ENCODE measurements around the gene NUDT10. TPM values are rescaled to one million over a fixed set of nuclear protein-coding genes. Genes with fewer than 3 reads are reported as not detected.
A peak's percentile ranks its signal among the peaks of the same experiment; 100 is the strongest.

Gene NUDT10
- 35.5 and 37.3 TPM in 2 replicates for total RNA-seq (2014; rRNA removed; shearing (Covaris generic))
- polyA plus RNA-seq (2016; fragmentation: Nextera tagmentation; extraction: Ambion mirVana), result 20.9 and 21.8 TPM in 2 replicates
- long read RNA-seq, transcript NUDT10-201 (2 exons, 1,917 nt), result major isoform, 16 of 18 reads
- long read RNA-seq, partial matches to known transcripts, result 0 of 18 reads
- long read RNA-seq, other reads (novel, unspliced or antisense), result 2 of 18 reads

DNA sequence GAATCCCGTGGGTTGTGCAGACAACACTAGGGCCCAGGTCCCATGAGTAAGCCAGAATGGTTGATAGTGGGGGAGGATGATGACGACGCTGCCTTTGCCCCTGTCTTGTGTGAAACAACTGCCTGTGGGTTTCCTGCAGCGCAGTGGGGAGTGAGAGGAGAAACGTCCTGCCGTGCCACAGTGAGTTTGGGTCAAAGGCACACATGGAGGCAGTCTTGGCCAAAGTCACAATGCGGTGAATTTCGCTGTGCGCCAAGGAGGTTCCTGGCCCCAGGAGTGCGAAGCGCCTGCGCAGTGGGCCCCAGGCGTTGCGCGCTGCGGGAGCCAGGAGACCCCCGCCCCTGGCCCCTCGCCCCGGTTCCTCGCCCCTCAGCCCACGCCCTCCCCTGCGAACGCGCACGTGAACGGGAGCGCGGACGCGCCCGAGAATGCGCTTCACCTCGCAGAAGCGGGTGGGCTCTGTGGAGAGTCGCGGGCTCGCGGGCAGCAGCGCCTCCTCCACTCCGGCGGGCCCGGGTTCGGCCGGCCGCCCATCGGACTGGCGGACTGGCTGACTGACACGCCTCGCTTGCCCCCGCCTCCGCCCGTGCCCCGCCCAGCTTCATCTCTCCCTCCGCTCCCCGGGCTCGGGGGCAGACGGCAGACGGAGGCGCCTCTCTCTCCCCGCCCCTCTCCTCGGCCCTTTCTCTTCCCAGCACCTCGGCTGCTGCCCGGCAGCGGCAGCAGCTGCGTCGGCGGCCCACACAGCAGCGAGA lies at the start of gene NUDT10:
TSS of gene NUDT10 (plus strand) at position 635 of the 755 bp plus-strand sequence. CDS start 144 bp downstream, outside the sequence.
- ATAC-seq (peak; percentile 88), DNase-seq (ENCODE audit: low spot score) (peak; percentile 81)
- no peak within 1 kb of the TSS for H2AFZ ChIP-seq
- H3K36me3 Mint-ChIP-seq (ENCODE audit: low read depth), result no peaks in the 10 kb centered on the region; the same call in 2 of the 3 replicates
- no peaks in the 10 kb centered on the region for H3K27me3 ChIP-seq (ENCODE audit: insufficient read depth)
- no peaks in the 10 kb centered on the region for H3K36me3 ChIP-seq (ENCODE audit: insufficient read depth)
- no peaks in the 10 kb centered on the region for H4K20me1 ChIP-seq (replicated peaks; ENCODE audit: insufficient read depth)
- H3K4me2 ChIP-seq, result peak within 1 kb of the TSS; percentile 78
- H3K9me3 Mint-ChIP-seq, result no peaks in the 10 kb centered on the region
- no peaks in the 10 kb centered on the region for H3F3A ChIP-seq (replicated peaks; ENCODE audit: low read depth)
- H3K27ac Mint-ChIP-seq, result peak within 1 kb of the TSS; percentile 81
- no peaks in the 10 kb centered on the region for H3K9me2 ChIP-seq (ENCODE audit: insufficient read depth)
- peak within 1 kb of the TSS; percentile 87 for H3K4me3 Mint-ChIP-seq
- peaks cover 19% of the 10 kb centered on the region; the same call in 2 of the 3 replicates for H3K4me1 Mint-ChIP-seq
- H3K27ac ChIP-seq (ENCODE audit: low read depth), result no peak within 1 kb of the TSS
- peak within 1 kb of the TSS; percentile 59 for H3K4me3 ChIP-seq
- peaks cover 4% of the 10 kb centered on the region; the same call in 1 of the 2 replicates for H3K4me1 ChIP-seq (ENCODE audit: insufficient read depth)
- TF ChIP-seq POLR2AphosphoS5 (IDR thresholded peaks at IDR 0.05; ENCODE audit: low read depth), result peak; percentile 64
- no peak for TF ChIP-seq NANOG (IDR thresholded peaks at IDR 0.05; ENCODE audit: borderline replicate concordance)
- H3K79me2 ChIP-seq (replicated peaks; ENCODE audit: insufficient read depth), result peaks cover 27% of the 10 kb centered on the region
- no peaks in the 10 kb centered on the region for H3K27me3 Mint-ChIP-seq (ENCODE audit: insufficient read depth, low read depth, poor library complexity)

DNA sequence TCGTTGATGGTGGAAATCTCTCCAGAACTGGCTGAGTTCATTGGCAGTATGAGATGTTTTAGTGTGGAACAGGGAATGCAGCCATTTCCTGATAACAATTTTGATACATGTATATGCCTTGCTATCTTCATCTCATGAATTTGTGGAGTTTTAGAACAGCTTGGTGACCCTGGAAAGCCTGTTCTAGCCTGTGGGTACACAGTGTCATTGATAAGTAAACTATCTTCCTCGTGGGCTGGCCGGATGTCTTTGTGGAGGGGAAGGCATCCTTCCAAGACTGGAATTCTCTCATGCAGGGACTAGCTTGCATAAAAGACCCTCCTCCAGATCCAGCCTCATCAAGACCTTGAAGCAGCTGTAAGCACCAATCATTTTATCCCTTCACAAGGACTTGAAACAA lies 40.2 kb upstream of the NUDT10 start:
- Histone ChIP-seq H3K27me3 (ENCODE audit: insufficient read depth) (no peaks in the 10 kb centered on the region), H3K36me3 (ENCODE audit: insufficient read depth) (no peaks in the 10 kb centered on the region), H3K79me2 (replicated peaks; ENCODE audit: insufficient read depth) (no peaks in the 10 kb centered on the region), H3K4me1 (ENCODE audit: insufficient read depth) (no peaks in the 10 kb centered on the region), H3K9me2 (ENCODE audit: insufficient read depth) (no peaks in the 10 kb centered on the region), H3K27ac (ENCODE audit: low read depth) (no peak overlapping the region), H3F3A (replicated peaks; ENCODE audit: low read depth) (no peaks in the 10 kb centered on the region), H4K20me1 (replicated peaks; ENCODE audit: insufficient read depth) (no peaks in the 10 kb centered on the region), H3K4me3 (no peak overlapping the region), H2AFZ (no peak overlapping the region), H3K4me2 (no peak overlapping the region)
- Mint-ChIP-seq H3K36me3 (ENCODE audit: low read depth) (no peaks in the 10 kb centered on the region), H3K4me1 (peaks cover 3% of the 10 kb centered on the region; the same call in 1 of the 3 replicates), H3K27ac (no peak overlapping the region), H3K27me3 (ENCODE audit: insufficient read depth, low read depth, poor library complexity) (no peaks in the 10 kb centered on the region), H3K9me3 (no peaks in the 10 kb centered on the region), H3K4me3 (no peak overlapping the region)
- DNase-seq (ENCODE audit: low spot score) (no peak), ATAC-seq (no peak)
- TF ChIP-seq, protein P1, sequence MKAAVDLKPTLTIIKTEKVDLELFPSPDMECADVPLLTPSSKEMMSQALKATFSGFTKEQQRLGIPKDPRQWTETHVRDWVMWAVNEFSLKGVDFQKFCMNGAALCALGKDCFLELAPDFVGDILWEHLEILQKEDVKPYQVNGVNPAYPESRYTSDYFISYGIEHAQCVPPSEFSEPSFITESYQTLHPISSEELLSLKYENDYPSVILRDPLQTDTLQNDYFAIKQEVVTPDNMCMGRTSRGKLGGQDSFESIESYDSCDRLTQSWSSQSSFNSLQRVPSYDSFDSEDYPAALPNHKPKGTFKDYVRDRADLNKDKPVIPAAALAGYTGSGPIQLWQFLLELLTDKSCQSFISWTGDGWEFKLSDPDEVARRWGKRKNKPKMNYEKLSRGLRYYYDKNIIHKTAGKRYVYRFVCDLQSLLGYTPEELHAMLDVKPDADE (IDR thresholded peaks at IDR 0.05), result no peak
- TF ChIP-seq, protein P2, sequence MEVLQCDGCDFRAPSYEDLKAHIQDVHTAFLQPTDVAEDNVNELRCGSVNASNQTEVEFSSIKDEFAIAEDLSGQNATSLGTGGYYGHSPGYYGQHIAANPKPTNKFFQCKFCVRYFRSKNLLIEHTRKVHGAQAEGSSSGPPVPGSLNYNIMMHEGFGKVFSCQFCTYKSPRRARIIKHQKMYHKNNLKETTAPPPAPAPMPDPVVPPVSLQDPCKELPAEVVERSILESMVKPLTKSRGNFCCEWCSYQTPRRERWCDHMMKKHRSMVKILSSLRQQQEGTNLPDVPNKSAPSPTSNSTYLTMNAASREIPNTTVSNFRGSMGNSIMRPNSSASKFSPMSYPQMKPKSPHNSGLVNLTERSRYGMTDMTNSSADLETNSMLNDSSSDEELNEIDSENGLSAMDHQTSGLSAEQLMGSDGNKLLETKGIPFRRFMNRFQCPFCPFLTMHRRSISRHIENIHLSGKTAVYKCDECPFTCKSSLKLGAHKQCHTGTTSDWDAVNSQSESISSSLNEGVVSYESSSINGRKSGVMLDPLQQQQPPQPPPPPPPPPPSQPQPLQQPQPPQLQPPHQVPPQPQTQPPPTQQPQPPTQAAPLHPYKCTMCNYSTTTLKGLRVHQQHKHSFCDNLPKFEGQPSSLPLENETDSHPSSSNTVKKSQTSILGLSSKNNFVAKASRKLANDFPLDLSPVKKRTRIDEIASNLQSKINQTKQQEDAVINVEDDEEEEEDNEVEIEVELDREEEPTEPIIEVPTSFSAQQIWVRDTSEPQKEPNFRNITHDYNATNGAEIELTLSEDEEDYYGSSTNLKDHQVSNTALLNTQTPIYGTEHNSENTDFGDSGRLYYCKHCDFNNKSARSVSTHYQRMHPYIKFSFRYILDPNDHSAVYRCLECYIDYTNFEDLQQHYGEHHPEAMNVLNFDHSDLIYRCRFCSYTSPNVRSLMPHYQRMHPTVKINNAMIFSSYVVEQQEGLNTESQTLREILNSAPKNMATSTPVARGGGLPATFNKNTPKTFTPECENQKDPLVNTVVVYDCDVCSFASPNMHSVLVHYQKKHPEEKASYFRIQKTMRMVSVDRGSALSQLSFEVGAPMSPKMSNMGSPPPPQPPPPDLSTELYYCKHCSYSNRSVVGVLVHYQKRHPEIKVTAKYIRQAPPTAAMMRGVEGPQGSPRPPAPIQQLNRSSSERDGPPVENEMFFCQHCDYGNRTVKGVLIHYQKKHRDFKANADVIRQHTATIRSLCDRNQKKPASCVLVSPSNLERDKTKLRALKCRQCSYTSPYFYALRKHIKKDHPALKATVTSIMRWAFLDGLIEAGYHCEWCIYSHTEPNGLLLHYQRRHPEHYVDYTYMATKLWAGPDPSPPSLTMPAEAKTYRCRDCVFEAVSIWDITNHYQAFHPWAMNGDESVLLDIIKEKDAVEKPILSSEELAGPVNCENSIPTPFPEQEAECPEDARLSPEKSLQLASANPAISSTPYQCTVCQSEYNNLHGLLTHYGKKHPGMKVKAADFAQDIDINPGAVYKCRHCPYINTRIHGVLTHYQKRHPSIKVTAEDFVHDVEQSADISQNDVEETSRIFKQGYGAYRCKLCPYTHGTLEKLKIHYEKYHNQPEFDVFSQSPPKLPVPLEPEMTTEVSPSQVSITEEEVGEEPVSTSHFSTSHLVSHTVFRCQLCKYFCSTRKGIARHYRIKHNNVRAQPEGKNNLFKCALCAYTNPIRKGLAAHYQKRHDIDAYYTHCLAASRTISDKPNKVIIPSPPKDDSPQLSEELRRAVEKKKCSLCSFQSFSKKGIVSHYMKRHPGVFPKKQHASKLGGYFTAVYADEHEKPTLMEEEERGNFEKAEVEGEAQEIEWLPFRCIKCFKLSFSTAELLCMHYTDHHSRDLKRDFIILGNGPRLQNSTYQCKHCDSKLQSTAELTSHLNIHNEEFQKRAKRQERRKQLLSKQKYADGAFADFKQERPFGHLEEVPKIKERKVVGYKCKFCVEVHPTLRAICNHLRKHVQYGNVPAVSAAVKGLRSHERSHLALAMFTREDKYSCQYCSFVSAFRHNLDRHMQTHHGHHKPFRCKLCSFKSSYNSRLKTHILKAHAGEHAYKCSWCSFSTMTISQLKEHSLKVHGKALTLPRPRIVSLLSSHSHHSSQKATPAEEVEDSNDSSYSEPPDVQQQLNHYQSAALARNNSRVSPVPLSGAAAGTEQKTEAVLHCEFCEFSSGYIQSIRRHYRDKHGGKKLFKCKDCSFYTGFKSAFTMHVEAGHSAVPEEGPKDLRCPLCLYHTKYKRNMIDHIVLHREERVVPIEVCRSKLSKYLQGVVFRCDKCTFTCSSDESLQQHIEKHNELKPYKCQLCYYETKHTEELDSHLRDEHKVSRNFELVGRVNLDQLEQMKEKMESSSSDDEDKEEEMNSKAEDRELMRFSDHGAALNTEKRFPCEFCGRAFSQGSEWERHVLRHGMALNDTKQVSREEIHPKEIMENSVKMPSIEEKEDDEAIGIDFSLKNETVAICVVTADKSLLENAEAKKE (CRISPR knock-in tag; IDR thresholded peaks at IDR 0.05), result no peak
- no peak for TF ChIP-seq EZH2phosphoT487 (IDR thresholded peaks at IDR 0.05; ENCODE audit: unreplicated experiment)
- TF ChIP-seq, protein P3, sequence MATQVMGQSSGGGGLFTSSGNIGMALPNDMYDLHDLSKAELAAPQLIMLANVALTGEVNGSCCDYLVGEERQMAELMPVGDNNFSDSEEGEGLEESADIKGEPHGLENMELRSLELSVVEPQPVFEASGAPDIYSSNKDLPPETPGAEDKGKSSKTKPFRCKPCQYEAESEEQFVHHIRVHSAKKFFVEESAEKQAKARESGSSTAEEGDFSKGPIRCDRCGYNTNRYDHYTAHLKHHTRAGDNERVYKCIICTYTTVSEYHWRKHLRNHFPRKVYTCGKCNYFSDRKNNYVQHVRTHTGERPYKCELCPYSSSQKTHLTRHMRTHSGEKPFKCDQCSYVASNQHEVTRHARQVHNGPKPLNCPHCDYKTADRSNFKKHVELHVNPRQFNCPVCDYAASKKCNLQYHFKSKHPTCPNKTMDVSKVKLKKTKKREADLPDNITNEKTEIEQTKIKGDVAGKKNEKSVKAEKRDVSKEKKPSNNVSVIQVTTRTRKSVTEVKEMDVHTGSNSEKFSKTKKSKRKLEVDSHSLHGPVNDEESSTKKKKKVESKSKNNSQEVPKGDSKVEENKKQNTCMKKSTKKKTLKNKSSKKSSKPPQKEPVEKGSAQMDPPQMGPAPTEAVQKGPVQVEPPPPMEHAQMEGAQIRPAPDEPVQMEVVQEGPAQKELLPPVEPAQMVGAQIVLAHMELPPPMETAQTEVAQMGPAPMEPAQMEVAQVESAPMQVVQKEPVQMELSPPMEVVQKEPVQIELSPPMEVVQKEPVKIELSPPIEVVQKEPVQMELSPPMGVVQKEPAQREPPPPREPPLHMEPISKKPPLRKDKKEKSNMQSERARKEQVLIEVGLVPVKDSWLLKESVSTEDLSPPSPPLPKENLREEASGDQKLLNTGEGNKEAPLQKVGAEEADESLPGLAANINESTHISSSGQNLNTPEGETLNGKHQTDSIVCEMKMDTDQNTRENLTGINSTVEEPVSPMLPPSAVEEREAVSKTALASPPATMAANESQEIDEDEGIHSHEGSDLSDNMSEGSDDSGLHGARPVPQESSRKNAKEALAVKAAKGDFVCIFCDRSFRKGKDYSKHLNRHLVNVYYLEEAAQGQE (IDR thresholded peaks at IDR 0.05; ENCODE audit: unreplicated experiment), result no peak
- no peak for TF ChIP-seq NANOG (IDR thresholded peaks at IDR 0.05; ENCODE audit: borderline replicate concordance)
- TF ChIP-seq ZNF114 (CRISPR knock-in tag; IDR thresholded peaks at IDR 0.05), result no peak
- no peak for TF ChIP-seq EZH2 (IDR thresholded peaks at IDR 0.05; ENCODE audit: low read depth, unreplicated experiment)
- TF ChIP-seq POLR2AphosphoS5 (IDR thresholded peaks at IDR 0.05; ENCODE audit: low read depth), result no peak
- TF ChIP-seq CREB1 (CRISPR knock-in tag; IDR thresholded peaks at IDR 0.05; ENCODE audit: low read depth), result no peak
